WI38 (cell line): ENCODE measurements around the gene SIRT7.

ENCODE experiments used
- H3K4me3 ChIP-seq: 2 replicates; pipeline ENCODE4 v1.5.1; 2011; ENCODE audit warnings: low read depth, mild to moderate bottlenecking, control low read depth, low read length
- TF ChIP-seq, protein P1 (sequence below): IDR thresholded peaks from 2 replicates; pipeline ENCODE4 v1.5.1; 2012; ENCODE audit warnings: low read depth, mild to moderate bottlenecking, control low read depth, low read length

The SIRT7 gene

DNA sequence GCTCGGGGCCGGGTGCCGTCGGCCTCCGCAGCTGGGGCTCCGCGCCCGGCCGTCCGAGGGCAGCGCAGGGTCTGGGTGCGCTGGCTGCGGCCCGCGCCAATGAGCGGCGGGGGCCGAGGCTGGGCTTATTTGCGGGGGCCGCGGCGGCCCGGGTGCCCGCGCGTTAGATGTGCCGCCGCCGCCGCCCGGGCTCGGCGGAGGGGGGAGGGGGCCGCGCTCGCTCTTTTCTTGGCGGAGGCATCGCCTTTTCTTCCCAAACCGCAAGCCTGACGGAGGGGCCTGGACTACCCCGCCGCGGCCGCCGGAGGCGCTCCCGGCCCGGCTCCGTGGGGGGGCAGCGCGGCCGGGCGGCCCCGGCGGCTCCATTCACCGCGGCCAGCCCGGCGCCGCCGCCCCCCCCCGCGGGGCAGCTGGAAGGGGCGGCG is 43.1 kb upstream of the SIRT7 start, which contains the start of gene NOTUM:
Gene NOTUM, minus strand, starts transcription at position 101 of the 425 bp plus-strand sequence. CDS start 278 bp downstream, outside the sequence.
- TF ChIP-seq, protein P1, sequence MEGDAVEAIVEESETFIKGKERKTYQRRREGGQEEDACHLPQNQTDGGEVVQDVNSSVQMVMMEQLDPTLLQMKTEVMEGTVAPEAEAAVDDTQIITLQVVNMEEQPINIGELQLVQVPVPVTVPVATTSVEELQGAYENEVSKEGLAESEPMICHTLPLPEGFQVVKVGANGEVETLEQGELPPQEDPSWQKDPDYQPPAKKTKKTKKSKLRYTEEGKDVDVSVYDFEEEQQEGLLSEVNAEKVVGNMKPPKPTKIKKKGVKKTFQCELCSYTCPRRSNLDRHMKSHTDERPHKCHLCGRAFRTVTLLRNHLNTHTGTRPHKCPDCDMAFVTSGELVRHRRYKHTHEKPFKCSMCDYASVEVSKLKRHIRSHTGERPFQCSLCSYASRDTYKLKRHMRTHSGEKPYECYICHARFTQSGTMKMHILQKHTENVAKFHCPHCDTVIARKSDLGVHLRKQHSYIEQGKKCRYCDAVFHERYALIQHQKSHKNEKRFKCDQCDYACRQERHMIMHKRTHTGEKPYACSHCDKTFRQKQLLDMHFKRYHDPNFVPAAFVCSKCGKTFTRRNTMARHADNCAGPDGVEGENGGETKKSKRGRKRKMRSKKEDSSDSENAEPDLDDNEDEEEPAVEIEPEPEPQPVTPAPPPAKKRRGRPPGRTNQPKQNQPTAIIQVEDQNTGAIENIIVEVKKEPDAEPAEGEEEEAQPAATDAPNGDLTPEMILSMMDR: no peak
- peak within 1 kb of the TSS; percentile 30; the same call in 1 of the 2 replicates for H3K4me3 ChIP-seq

DNA sequence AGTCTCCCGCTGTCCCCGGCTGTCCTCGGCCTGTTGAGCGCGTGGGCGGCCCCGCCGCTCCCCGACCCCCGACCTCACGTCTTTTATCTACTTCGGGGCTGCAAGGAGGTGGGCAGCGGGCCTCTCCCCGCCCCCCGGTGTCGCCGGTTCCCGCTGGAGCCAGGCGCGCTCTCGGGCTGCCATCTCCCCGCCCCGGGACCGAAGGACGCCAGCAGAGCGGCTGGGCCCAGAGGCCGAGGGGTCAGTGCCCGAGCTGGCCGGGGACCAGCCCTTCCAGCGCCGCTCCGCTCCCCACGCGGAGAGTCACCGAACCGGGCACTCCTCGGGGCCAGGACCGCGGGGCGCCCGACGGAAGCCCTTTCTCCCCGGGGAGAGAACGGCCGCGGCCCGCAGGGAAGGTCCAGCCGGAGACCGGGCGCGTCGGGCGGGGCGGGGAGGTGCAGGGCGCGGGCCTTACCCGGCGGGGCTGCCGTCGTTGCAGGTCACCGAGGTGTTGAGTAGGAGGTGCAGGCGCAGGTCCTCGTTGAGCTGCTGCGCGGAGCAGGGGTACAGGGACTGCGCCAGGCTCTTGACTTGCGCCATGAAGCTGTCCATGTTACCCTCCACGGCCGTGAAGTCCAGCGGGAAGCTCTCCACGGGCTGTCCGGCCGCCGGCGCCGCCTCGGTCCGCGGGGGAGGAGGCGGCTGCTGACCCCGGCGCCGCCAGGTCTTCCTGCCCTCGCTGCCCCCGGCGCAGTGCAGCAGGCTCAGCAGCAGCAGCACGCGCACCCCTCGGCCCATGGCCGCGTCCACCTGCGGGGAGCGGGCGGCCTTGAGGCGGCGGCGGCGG is 42.4 kb upstream of the SIRT7 start:
- peak overlapping the region; percentile 30; the same call in 1 of the 2 replicates for H3K4me3 ChIP-seq
- TF ChIP-seq, protein P1: no peak

DNA sequence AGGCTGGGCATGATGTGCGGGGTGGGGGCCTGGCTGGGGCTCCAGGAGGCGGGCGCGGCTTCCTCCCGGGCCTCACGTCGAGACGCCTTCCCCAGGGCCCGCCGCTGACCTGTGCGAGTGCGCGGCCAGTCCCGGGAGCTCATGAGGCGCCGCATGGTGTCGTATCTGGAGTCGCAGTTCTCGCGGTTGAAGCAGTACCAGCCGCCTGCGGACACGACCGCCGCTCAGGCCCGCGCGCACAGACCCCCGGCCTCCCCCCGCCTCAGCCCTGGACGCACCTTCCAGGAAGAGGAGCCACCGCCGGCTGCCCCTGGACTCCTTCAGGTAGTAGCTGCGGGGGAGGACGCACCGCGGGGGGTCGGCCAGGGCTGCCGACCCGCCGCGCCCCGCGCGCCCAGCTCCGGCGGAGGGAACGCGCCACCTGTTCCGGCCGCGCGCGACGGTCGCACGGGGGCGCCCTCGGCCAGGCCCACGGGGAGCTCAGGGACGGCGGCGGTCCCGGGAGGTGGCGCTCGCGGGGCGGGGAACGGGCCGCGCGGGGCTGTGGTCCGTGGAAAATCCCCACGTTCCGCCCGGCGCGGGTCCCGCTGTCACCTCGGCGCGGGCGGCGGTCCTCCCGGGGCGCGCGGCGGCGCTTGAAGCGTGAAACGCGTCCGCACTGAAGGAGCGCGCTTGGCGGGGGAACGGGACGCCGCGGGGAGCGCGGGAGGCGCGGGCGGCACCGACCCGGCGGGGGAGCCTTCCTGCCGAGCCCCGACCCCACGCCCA is 41.6 kb upstream of the SIRT7 start:
- peak overlapping the region; percentile 30; the same call in 1 of the 2 replicates for H3K4me3 ChIP-seq
- TF ChIP-seq, protein P1: peak; percentile 45

DNA sequence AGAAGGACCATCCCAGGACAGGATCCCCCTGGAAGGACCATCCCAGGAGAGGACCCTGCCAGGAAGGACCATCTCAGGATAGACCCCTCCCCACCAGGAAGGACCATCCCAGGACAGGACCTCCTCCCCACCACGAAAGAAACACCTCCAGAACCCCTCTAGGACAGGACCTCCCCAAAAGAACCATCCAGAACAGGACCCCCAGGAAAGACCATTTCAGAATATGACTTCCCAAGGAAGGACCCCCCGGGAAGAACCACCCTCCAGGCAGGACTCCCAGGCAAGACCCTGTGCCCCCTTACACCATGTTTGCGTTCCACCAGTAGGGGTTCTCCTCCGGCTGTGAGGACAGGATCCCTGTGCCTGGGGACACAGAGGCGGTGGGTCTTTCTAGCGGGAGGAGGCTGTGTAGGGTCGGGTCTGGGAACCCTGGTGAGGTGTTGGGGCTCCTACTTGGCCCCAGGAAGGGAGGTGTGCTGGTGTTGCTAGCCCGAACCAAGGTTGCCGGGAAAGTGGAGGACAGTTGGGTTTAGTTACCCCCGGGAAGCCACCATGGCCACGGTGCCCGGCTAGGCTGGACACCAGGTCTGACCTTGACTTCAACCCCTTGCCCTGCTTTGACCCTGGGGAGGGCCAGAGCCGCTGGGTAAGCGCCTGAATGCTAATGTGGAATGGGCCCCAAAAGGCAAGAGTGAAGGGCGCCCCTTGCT is 40.8 kb upstream of the SIRT7 start:
- TF ChIP-seq, protein P1: no peak
- H3K4me3 ChIP-seq: no peak overlapping the region

DNA sequence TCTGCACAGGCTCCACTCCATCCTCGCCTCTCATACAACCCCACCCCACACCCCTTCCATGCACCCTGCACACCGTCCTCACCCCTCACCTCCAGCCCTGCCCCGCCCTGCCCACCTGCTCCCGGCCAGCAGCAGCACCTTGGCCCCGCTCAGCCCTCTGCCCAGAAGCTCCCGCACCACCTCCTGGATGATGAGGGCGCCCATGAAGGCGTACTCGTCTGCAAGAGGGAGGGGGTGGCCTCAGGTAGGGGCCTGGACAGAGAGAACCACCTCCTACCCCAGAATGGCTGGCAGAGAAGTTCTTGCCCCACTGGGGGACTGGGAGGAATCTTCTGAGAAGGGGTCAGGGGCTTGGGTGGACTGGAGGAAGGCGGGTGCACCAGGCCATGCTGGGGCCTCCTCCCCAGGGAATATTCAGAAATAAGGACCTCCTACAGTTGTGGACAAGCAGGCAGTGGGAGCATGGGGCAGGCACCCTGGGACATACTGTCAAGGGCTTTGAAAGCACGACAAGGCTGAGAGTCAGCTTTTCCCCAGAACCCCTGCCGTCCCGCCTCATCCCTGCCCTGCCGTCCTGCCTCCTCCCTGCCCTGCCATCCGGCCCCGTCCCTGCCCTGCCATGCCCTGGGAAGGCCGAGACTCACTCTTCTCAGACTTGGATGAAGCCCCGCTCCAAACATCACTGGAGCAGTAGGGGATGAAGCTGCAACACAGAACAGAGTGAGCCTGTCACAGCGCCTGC is 39.9 kb upstream of the SIRT7 start:
- no peak overlapping the region for H3K4me3 ChIP-seq
- TF ChIP-seq, protein P1: no peak
